Fibroblast of lung (primary cell): ENCODE results near the gene GRIK4. TPM values are rescaled to one million over a fixed set of nuclear protein-coding genes. Genes with fewer than 3 reads are reported as not detected.
A peak's percentile ranks its signal among the peaks of the same experiment; 100 is the strongest.

Experiments used
- DNase-seq, 2 donors: peaks; one replicate each; pipeline versions ENCODE4 v3.0.0 to v3.0.0-alpha.2; 2010; ENCODE audit warnings: low read depth in 2 of 2
- H2AFZ ChIP-seq: 2 replicates; pipeline ENCODE4 v1.5.1; 2012; ENCODE audit warnings: low read length, control low read depth, inconsistent platforms
- H3K27ac ChIP-seq: 2 replicates; pipeline ENCODE4 v1.5.1; 2011; ENCODE audit warnings: low read length, control low read depth; ENCODE audit not compliant: insufficient read depth
- H3K27me3 ChIP-seq: 2 replicates; pipeline ENCODE4 v1.5.1; 2011; ENCODE audit warnings: mild to moderate bottlenecking, low read length; ENCODE audit not compliant: control insufficient read depth, insufficient read depth
- H3K36me3 ChIP-seq: 2 replicates; pipeline ENCODE4 v1.5.1; 2011; ENCODE audit warnings: low read length; ENCODE audit not compliant: control insufficient read depth, insufficient read depth
- H3K4me1 ChIP-seq: 2 replicates; pipeline ENCODE4 v1.5.1; 2011; ENCODE audit warnings: low read length; ENCODE audit not compliant: control insufficient read depth, insufficient read depth; ENCODE audit errors: extremely low read depth
- H3K4me2 ChIP-seq: 2 replicates; pipeline ENCODE4 v1.5.1; 2011; ENCODE audit warnings: low read length, control low read depth; ENCODE audit not compliant: insufficient read depth; ENCODE audit errors: extremely low read depth
- H3K4me3 ChIP-seq, 4 experiments: fragments of 200-600 bp in 1 of 4; sonication (generic) in 1 of 4; replicated peaks in 1 of 4; 2 replicates each; pipeline ENCODE4 v1.5.1; 2011 to 2016; ENCODE audit warnings: low read length in 4 of 4, low read depth in 3 of 4, mild to moderate bottlenecking in 3 of 4, control low read depth in 2 of 4, inconsistent platforms in 1 of 4, mixed read lengths in 1 of 4; ENCODE audit not compliant: insufficient read depth in 1 of 4; ENCODE audit errors: control extremely low read depth in 1 of 4
- H3K79me2 ChIP-seq: 2 replicates; pipeline ENCODE4 v1.5.1; 2012; ENCODE audit warnings: mild to moderate bottlenecking, low read length, inconsistent platforms; ENCODE audit not compliant: control insufficient read depth, insufficient read depth
- H3K9ac ChIP-seq: 2 replicates; pipeline ENCODE4 v1.5.1; 2011; ENCODE audit warnings: mild to moderate bottlenecking, low read length, control low read depth; ENCODE audit not compliant: insufficient read depth
- H3K9me3 ChIP-seq: 2 replicates; pipeline ENCODE4 v1.5.1; 2012; ENCODE audit warnings: low read depth, low read length; ENCODE audit not compliant: control insufficient read depth, insufficient read depth
- H4K20me1 ChIP-seq: 2 replicates; pipeline ENCODE4 v1.5.1; 2011; ENCODE audit warnings: low read length; ENCODE audit not compliant: control insufficient read depth, insufficient read depth; ENCODE audit errors: extremely low read depth
- CTCF ChIP-seq, 2 donors: IDR thresholded peaks in 1 of 2; conservative IDR thresholded peaks in 1 of 2; 1 replicate in 1 of 2; 2 replicates in 1 of 2; pipeline ENCODE4 v1.5.1; 2011 to 2012; ENCODE audit warnings: low read length in 2 of 2, control low read depth in 1 of 2, inconsistent platforms in 1 of 2, low read depth in 1 of 2, mild to moderate bottlenecking in 1 of 2
- EZH2 ChIP-seq: IDR thresholded peaks from 2 replicates; pipeline ENCODE4 v1.5.1; 2012; ENCODE audit warnings: low read length, control low read depth, mild to moderate bottlenecking; ENCODE audit errors: missing control alignments
- polyA plus RNA-seq, 2 donors: library from polyadenylated mRNA; depleted of rRNA in 1 of 2; stranded (reverse) in 1 of 2; unstranded in 1 of 2; fragments of >200 nt; gene quantifications; 2 replicates each; pipeline ENCODE4 v1.2.1, GENCODE V29; 2011 to 2012; ENCODE audit warnings: missing spikeins in 1 of 2
- total RNA-seq: library from RNA; depleted of rRNA; stranded (reverse); fragments of >200 nt; gene quantifications from 2 replicates; pipeline ENCODE4 v1.2.1, GENCODE V29; 2014

The GRIK4 gene
- total and polyA plus RNA-seq, 2 donors (not counting 1 experiment from before 2014, with no cell fraction given) = 0.17 to 1.5 TPM

GRCh38 chr11:120608760-120609211, 97.2 kb downstream of the GRIK4 start:
- no peak overlapping the region for H3K4me3 ChIP-seq
- H3K27ac ChIP-seq = no peak overlapping the region
- no peak overlapping the region for H3K4me2 ChIP-seq
- H3K9me3 ChIP-seq = no peaks in the 10 kb centered on the region
- DNase-seq = peak; percentile 35 to 75
- H4K20me1 ChIP-seq = no peaks in the 10 kb centered on the region
- H3K36me3 ChIP-seq = no peaks in the 10 kb centered on the region
- H3K79me2 ChIP-seq = no peaks in the 10 kb centered on the region
- no peak overlapping the region for H2AFZ ChIP-seq
- H3K4me1 ChIP-seq = peaks cover 3% of the 10 kb centered on the region
- TF ChIP-seq EZH2 = no peak
- no peak for TF ChIP-seq CTCF (conservative IDR thresholded peaks at IDR 0.05 in 1 of 2, IDR thresholded peaks at IDR 0.05 in 1 of 2; ENCODE audit: low read depth in 1 of 2, low read length in 2 of 2)
- no peaks in the 10 kb centered on the region for H3K27me3 ChIP-seq
- H3K9ac ChIP-seq = no peak overlapping the region

- TF ChIP-seq EZH2 = no peak
- no peak for TF ChIP-seq CTCF (conservative IDR thresholded peaks at IDR 0.05 in 1 of 2, IDR thresholded peaks at IDR 0.05 in 1 of 2; ENCODE audit: low read depth in 1 of 2, low read length in 2 of 2)
- no peak overlapping the region for H3K27ac ChIP-seq
- no peaks in the 10 kb centered on the region for H3K27me3 ChIP-seq
- no peaks in the 10 kb centered on the region for H4K20me1 ChIP-seq
- H3K9ac ChIP-seq = no peak overlapping the region
- H3K4me1 ChIP-seq = peaks cover 3% of the 10 kb centered on the region
- no peak overlapping the region for H2AFZ ChIP-seq
- no peak overlapping the region for H3K4me3 ChIP-seq
- no peak overlapping the region for H3K4me2 ChIP-seq
- H3K79me2 ChIP-seq = no peaks in the 10 kb centered on the region
- no peak for DNase-seq
- H3K9me3 ChIP-seq = no peaks in the 10 kb centered on the region
- H3K36me3 ChIP-seq = no peaks in the 10 kb centered on the region
These were observed 98.6 kb downstream of the GRIK4 start for GRCh38 chr11:120610111-120610510.

GRCh38 chr11:120611581-120611980, 100.0 kb downstream of the GRIK4 start:
- Histone ChIP-seq H2AFZ (no peak overlapping the region), H3K9me3 (no peaks in the 10 kb centered on the region), H3K79me2 (no peaks in the 10 kb centered on the region), H3K4me3 (no peak overlapping the region), H3K27ac (no peak overlapping the region), H3K4me1 (peaks cover 3% of the 10 kb centered on the region), H4K20me1 (no peaks in the 10 kb centered on the region), H3K36me3 (no peaks in the 10 kb centered on the region), H3K9ac (no peak overlapping the region), H3K27me3 (no peaks in the 10 kb centered on the region), H3K4me2 (no peak overlapping the region)
- no peak for TF ChIP-seq EZH2
- TF ChIP-seq CTCF (conservative IDR thresholded peaks at IDR 0.05 in 1 of 2, IDR thresholded peaks at IDR 0.05 in 1 of 2; ENCODE audit: low read depth in 1 of 2, low read length in 2 of 2) = no peak
- no peak for DNase-seq
